Uterus (tissue), 2 donors: Measurements from ENCODE around the gene FHOD1.

Experiments
- POLR2A ChIP-seq, 2 donors: fragments of 450-650 bp; IDR thresholded peaks; one replicate each; pipeline ENCODE4 v1.6.1; 2016; ENCODE audit warnings: antibody characterized with exemption in 2 of 2, mild to moderate bottlenecking in 1 of 2, moderate library complexity in 1 of 2
- TF ChIP-seq, protein P1 (sequence below), 4 experiments: fragments of 200-600 bp in 2 of 4; fragments of 450-650 bp in 2 of 4; sonication (generic) in 2 of 4; IDR thresholded peaks; one replicate each; pipeline ENCODE4 v1.5.1; 2016 to 2019; ENCODE audit warnings: antibody characterized with exemption in 4 of 4, mild to moderate bottlenecking in 2 of 4, moderate library complexity in 1 of 4

DNA sequence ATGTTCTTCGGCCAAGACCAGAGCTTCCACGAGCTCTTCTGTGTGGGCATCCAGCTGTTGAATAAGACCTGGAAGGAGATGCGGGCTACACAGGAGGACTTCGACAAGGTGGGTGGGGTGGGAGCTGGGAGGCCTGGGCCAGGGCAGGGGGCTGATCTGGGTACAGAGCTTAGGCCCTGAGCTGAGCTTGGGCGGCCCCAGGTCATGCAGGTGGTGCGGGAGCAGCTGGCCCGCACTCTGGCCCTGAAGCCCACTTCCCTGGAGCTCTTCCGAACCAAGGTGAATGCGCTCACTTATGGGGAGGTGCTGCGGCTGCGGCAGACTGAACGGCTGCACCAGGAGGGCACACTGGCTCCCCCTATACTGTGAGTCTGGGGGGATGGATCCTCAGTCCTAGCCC is 44.9 kb downstream of the FHOD1 start:
- TF ChIP-seq, protein P1, sequence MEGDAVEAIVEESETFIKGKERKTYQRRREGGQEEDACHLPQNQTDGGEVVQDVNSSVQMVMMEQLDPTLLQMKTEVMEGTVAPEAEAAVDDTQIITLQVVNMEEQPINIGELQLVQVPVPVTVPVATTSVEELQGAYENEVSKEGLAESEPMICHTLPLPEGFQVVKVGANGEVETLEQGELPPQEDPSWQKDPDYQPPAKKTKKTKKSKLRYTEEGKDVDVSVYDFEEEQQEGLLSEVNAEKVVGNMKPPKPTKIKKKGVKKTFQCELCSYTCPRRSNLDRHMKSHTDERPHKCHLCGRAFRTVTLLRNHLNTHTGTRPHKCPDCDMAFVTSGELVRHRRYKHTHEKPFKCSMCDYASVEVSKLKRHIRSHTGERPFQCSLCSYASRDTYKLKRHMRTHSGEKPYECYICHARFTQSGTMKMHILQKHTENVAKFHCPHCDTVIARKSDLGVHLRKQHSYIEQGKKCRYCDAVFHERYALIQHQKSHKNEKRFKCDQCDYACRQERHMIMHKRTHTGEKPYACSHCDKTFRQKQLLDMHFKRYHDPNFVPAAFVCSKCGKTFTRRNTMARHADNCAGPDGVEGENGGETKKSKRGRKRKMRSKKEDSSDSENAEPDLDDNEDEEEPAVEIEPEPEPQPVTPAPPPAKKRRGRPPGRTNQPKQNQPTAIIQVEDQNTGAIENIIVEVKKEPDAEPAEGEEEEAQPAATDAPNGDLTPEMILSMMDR (IDR thresholded peaks at IDR 0.05): no peak
- TF ChIP-seq POLR2A (IDR thresholded peaks at IDR 0.05): no peak
